HG02970 (cell line): ENCODE measurements around the gene MBOAT7.

Experiments used
- ATAC-seq: cut with Tn5 transposase; IDR thresholded peaks from one replicate; pipeline ENCODE4 v1.9.1; 2021; ENCODE audit warnings: mild to moderate bottlenecking, moderate library complexity, moderate number of reproducible peaks; ENCODE audit not compliant: unreplicated experiment, low FRiP score

MBOAT7 gene

DNA sequence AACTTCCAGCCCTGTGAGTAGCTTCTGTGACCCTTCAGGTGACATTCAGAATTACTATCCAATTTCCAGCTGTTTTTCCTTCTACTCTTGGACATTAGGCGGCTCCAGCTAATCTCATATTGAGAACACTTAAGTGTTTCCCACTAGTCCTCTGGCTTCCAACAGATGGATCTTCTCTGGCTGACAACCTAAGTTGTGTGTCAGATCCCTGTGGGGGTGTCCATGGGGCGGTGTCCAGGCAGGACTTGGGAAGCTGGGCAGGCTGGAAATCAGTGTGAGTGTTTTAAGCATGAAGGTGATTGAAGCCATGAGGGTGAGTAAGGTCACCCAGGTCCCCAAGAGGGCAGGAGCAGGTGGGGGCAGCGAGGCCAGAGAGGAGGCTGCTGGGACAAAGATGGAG, 41.7 kb downstream of the MBOAT7 start:
- no peak for ATAC-seq

DNA sequence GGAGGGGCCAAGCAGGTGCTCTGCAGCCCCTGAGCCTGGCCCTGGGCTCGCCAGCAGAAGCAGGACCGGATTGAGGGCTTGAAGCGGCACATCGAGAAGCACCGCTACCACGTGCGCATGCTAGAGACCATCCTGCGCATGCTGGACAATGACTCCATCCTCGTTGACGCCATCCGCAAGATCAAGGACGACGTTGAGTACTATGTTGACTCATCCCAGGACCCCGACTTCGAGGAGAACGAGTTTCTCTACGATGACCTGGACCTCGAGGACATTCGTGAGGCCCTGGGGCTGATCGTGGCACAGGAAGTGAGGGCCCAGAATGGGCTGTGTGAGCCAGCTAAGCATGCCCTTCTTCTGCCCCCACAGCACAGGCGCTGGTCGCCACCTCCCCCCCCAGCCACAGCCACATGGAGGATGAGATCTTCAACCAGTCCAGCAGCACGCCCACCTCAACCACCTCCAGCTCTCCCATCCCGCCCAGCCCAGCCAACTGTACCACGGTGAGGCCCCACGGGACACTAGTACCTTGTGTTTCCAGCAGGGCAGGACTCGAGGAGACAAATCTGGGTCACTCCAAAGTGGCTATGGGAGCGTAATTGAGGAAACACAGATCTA, 43.7 kb downstream of the MBOAT7 start:
- ATAC-seq: no peak

DNA sequence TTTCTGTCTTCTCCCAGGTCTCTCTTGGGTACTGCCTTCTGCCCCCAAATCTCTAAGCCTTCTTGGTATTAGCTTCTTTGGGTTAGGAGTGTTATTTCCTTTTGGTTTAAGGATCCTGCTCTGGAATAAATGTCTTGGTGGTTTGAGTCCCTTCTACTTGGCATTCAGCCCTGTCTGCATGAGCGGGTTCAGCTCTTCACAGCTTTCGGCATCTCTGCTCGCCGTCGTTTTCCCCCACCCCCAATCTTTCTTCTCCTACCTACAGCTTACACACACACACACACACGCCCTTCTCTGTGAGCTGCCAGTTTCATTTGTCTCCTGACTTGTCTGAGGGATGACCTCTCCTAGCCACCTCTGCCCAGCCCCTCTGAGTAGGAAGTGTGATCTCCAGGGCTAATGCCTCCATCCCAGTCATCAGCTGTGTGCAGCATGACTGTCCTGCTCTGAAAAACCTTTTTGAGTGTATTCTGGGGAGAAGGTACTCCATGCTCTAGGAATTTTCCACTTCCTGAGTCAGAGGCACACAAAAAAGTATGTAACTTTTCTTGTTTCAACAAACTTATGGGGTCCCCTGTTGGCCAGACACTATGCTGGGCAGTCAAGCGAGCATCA, 47.1 kb downstream of the MBOAT7 start:
- ATAC-seq: no peak

DNA sequence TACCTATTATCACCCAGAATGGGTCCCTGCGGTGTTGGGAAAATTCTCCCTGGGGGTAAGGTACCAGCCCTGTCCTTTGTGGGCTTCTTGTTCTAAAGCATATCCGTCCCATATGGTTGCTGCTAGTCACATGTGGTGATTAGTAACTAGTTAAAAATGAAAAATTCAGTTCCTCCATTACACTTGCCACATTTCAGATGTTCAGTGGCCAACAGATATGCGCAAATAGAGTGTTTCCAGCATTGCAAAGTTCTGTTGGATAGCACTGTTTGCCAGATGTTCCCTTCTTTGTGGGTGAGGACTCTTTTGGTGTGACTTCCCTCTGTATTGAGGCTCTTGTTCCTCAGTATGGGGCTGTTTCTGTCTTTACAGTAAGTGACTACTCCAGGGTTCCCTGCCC, 48.0 kb downstream of the MBOAT7 start:
- ATAC-seq: no peak

DNA sequence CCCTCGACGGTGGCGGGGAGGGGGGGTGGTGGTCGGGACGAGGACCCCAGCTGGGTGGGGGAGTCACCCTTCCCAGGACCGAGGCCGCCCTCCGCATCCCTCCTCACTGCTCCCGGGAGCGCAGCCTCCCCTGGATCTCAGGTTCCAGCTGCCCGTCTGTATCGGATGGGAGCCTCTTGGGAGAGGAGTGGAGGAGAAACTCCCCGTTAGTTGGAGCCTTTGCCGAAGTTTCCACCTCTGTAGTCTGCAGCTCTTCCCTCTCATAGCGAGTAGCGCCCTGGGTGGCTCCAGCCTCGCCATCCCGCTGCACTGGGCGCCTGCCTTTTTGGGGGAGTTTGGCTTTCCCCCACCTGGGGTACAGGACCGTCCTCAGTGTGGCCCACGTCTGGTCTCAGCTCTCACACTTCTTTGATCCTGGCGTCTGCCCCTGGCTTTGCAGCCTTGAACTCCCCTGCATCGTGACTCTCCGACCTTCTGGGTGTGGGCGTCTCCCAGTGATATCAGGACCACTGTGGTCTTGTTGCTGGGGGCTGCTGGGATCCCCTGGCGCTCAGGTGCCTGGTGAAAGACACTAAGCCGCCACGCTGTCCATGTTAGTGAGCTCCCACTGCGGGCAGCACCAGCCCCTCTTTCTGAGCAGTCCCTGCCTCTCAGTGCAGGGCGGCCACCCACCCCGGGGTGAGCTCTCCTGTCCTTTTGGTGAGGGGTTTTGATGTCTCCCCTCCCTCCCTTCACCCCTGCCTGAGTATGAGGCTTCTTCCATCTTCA, 50.7 kb downstream of the MBOAT7 start:
- no peak for ATAC-seq

DNA sequence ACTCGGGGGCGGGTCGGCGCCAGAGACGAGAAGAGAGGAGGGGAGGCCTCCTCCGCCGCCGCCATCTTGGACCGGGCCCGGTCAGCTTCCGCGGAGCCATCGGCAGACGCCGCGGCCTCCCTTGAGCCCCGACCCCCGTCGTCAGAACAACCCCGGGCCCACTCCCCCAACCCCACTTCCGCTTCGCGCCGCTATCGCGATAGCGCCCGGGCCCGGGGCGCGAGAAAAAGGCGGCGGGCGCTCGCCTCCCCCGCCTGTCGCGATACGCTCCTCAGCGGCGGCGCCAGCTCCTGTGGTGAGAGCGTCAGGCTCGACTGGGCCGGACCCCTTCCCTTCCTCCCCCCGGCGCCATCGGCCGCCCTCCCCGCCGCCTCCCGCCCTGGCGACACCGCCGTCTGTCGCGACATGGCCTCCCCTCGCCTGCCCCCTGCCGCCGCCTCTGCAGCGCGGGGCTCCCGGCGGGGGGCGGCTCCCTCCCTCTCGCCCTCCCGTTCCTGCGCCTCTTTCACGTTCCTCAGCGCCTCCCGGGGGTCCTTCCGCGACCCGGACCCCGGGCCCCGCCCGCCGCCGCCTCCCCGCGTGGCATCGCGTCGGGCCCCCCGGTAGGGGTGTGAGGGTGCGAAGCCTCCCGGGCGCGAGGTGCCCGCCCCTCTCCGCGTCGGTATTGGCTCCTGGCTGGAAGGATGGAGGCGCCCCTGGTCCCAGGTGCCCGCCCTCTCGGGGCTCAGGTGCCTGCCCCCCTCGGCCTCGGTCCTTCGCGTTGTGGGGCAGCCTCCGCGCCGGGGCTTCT, 51.5 kb downstream of the MBOAT7 start, which contains the start of gene CNOT3:
Gene CNOT3, plus strand, starts transcription at position 64 of the 790 bp plus-strand sequence. CDS start 5,217 bp downstream, outside the sequence.
- ATAC-seq: no peak

DNA sequence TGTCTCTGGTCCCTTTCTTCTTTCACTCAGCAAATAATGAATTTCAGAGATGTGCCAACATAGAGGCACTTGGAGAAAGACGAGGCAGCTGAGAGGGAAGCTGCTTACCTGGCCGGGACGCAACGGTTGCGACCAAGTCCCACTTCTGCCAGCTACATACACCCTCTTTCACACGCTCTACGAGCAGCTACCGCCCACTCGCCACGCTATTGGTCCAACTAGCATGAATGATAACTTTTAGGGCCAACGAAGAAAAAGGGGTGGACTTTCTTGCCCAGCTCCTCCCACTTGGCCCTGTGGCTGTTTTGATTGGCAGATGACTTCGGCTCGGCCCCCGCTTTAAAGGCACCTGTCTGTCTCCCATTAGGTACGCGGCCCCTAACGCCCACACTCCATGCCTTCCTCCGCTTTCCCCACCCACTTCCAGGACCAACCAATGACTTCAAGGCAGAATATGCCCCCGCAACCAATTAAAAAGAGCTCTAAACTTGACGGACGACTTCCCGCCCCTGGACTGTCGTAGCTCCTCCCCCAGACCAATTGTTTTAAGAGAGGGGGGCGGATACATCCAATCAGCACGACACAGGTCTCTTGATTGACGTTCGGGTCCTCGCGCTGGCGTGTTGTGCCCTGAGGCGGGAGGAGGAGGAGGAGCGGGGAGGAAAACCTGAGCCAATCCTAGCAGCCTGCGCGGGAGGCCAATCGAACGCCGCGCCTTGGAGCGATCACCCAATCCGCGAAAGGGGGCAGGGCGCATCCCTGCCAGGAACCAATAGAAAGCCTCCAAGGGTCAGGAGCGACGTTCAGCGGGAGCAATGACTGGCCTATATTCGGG, 52.3 kb downstream of the MBOAT7 start:
- peak; percentile 83 for ATAC-seq

DNA sequence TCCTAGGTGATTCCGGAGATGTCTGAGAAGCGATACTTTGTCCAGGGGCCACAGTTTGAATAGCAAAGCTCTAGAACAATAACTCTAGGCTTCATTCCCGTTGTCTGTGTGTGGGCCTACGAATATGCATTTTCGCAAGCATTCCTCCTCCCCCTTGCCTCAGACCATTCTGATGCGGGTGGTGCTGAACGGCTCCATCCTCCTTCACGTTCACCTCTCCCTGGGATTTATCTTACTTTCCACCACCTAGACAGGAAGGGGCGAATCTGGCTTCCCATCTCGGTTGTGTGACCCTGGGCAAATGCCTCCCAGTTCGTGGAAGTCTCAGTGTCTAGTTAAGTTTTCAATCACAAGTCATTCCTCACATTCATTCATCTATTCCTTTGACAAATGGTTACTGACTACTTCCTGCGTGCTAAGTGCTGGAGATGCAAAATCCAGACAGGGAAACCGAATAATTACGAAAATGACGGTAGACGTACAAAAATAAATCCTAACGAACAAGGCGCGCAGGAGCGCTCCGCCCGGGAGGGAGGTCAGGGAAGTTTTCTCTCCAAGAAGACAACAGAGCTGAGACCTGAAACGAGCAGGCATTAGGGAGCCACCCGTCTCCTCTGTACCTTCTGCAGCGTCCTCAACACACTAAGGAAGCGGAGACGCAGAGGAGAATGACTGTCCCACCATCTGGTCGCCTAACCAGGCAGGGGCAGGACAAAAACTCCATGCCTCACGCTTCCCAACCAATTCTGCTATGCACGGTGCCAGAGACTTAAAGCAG, 53.1 kb downstream of the MBOAT7 start:
- ATAC-seq: no peak

DNA sequence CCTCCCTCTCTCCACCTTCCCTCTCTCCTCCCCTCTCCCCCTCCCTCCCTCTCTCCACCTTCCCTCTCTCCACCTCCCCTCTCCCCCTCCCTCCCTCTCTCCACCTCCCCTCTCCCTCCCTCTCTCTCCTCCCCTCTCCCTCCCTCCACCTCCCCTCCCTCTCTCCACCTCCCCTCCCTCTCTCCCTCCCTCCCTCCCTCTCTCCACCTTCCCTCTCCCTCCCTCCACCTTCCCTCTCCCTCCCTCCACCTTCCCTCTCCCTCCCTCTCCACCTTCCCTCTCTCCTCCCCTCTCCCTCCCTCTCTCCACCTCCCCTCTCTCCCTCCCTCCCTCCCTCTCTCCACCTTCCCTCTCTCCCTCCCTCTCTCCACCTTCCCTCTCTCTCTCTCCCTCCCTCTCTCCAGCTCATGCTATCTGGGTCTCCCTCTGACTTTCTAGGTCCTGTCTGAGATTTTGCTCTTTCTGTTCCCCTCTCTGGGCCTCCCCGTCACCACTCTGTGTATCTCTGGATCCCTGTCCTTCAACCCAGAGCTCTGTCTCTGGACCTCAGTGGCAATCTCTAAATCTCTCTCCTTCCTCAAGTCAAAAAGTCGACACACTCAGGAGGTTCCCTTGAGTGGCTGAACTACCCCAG, 55.3 kb downstream of the MBOAT7 start:
- no peak for ATAC-seq

DNA sequence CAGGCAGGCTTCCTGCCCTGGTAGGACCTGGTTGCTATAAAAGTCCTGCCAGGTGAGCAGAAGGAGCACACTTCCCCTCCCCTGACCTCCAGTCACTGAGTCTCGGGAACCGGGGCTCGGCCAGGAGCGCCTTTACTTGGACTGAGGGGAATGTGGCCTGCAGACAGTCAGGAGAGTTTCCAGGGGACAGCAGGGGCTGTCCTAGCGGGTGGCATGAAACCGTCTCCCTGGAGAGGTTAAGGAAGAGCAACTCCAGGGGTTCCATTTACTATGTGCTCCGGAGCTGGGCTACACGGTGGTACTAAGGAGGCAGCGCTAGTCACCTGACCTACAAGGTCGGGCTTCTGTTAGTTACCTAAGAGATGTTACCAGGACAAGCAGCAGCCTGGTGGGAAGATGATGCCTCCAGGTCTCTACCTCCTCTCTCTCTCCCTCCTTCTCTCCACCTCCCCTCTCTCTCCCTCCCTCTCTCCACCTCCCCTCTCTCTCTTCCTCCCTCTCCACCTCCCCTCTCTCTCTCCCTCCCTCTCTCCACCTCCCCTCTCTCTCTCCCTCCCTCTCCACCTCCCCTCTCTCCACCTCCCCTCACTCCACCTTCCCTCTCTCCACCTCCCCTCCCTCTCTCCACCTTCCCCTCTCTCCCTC, 55.9 kb downstream of the MBOAT7 start:
- ATAC-seq: no peak

DNA sequence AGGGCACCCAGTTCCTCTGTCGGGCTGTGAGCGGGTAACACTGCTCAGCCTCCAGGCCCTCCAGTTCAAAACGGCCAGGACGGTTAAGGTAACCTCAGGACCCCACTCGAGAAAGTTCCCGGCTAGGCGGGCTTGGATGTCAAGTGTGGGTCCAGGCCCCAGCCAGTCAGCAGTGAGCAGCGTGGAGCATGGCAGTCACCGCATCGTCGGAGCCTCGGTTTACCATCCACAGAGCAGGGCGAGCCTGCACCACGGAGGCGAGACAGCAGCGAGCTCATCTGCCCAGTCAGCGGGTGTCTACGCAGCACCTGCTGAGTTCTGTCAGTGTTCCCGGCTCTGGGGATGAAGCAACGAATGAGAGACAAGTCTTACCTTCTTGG, 59.8 kb downstream of the MBOAT7 start:
- ATAC-seq: no peak

DNA sequence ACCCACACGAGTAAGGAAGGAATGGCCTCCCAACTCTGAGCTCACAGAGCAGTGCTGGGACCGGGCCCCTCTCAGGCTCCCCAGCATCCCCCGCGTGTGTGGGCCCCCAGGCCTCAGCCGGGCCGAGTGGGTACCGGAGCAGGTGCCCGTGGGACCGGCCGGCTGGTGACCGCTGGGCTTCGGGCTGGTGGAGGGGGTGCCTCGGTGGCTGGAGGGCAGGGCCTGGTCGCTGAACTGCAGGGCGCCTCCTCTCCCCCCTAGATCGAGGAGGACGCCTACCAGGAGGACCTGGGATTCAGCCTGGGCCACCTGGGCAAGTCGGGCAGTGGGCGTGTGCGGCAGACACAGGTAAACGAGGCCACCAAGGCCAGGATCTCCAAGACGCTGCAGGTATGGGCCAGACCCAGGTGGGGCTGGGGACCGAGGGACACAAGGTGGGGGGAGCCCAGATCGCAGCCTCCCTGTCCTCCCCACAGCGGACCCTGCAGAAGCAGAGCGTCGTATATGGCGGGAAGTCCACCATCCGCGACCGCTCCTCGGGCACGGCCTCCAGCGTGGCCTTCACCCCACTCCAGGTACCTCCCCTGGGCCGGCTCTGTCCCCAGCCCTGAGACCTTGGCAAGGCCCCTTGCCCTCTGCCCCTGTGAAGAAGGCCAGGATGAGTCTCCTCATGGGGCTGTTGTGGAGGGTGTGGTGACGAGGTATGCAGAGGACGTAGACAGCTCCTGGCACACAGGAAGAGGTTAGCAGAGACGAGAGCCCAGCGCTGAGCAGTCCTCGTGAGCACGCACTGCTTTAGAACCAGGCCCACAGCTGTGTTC, 60.4 kb downstream of the MBOAT7 start:
- ATAC-seq: no peak

DNA sequence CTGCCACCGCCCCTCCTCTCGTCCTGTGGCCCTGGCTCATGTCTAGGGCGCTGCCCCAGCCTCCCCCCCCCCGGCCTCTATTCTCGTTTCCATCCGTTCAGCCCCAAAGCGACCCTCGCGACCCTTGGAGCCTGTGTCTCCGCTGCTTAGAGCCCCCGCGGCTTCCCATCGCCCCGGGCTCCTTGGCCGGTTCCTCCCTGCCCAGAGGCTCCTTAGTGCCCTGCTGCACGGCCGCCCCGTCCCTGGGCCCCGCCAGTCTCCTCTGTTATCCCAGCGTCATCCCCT, 61.0 kb downstream of the MBOAT7 start:
- no peak for ATAC-seq

DNA sequence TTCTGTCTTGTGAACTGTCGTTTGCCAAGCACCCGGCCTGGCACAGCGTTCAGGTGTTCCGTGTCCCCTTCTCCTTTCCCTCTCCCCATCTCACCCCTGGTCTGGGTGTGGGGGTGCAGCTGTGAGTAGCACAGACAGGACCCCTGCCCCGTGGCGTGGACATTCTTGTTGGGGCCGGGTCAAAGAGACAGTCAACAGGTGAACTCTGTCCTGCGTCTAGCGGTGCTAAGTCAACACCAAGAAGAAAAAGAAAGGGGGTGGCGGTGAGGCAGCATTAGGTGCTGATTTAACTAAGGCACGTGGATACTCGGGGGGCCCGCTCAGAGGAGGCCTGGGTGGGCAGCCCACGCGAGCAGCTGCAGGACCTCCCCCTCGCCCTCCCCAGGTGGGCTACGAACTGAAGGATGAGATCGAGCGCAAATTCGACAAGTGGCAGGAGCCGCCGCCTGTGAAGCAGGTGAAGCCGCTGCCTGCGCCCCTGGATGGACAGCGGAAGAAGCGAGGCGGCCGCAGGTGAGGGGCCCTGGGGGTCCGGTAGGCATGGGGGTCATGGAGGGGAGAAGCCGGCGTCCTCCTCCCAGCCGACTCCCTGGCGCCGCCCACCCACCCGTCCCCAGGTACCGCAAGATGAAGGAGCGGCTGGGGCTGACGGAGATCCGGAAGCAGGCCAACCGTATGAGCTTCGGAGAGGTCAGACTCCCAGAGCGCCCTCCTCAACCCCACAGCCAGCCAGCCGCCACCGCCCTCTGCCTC, 61.5 kb downstream of the MBOAT7 start:
- no peak for ATAC-seq

DNA sequence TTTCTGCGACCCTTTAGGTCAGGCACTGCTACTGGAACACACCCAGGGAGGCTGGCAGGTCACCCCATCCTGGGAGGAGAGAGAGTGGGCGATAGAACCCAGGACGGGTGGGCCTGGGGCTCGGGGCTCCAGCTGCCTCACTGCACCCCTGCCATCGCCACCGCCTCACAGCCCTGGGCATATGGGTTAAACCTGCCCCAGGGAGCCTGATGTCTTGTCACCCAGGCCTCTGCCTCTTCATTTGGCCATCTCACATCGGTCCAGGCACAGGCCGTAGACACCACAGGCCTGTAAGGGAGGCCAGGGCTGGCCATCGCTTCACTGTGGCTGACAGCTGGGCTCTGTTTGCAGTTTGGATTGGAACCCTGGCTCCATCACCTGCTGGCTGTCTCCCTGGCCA, 63.7 kb downstream of the MBOAT7 start:
- ATAC-seq: no peak

DNA sequence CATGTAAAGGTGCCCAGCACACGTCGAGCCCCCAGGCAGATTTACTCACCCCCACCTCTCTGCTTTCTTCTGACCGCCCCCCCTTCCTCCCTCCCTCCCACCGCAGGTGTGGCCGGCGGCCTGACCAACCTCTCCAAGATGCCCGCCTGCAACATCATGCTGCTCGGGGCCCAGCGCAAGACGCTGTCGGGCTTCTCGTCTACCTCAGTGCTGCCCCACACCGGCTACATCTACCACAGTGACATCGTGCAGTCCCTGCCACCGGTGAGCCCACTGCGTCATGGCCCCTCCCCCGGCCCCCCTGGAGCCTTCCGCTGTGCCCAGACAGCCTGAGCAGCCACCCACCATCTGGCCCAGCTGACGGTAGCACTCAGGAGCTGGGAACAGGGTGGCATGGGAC, 65.0 kb downstream of the MBOAT7 start:
- no peak for ATAC-seq

DNA sequence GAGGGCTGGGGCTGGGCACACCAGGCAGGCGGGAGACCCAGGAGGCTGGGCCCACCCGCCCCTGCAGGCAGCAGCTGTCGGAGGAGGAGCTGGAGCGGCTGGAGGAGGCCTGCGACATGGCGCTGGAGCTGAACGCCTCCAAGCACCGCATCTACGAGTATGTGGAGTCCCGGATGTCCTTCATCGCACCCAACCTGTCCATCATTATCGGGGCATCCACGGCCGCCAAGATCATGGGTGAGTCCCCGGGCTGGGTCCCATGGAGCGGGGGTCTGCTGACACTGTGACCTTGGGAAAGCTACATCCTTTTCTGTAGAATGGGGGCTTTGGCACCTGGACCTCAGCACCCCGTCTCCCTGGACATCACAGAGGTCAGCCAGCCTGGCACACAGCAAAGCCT, 65.7 kb downstream of the MBOAT7 start:
- no peak for ATAC-seq
